ENCODE measurements around the gene SERPINB13.

- no peak for TF ChIP-seq ZNF274 (IDR thresholded peaks at IDR 0.05; ENCODE audit: low read depth, low read length)
- no peak for TF ChIP-seq YY1 (IDR thresholded peaks at IDR 0.05; ENCODE audit: insufficient read depth, insufficient read length)
- TF ChIP-seq SUZ12 (IDR thresholded peaks at IDR 0.05; ENCODE audit: extremely low read depth, insufficient read depth, insufficient read length), result no peak
Measured at GRCh38 chr18:63550068-63550467, 37.1 kb upstream of the SERPINB13 start.
